ENCODE data around the gene RAB3GAP1.

RAB3GAP1 gene

GRCh38 chr2:135164431-135164830 lies 112.3 kb downstream of the RAB3GAP1 start:
- peak; percentile 91 for DNase-seq

GRCh38 chr2:135167273-135167672 lies 115.2 kb downstream of the RAB3GAP1 start:
- no peak for DNase-seq

GRCh38 chr2:135168204-135168856 lies 116.2 kb downstream of the RAB3GAP1 start:
- no peak for DNase-seq

- DNase-seq, result no peak
Measured at GRCh38 chr2:135169900-135170753, 118.0 kb downstream of the RAB3GAP1 start.

GRCh38 chr2:135174049-135174809 lies 122.1 kb downstream of the RAB3GAP1 start:
- no peak for DNase-seq

GRCh38 chr2:135174810-135175093 lies 122.7 kb downstream of the RAB3GAP1 start:
- no peak for DNase-seq

GRCh38 chr2:135175177-135175576 lies 123.1 kb downstream of the RAB3GAP1 start:
- no peak for DNase-seq

GRCh38 chr2:135179689-135180088 lies 127.6 kb downstream of the RAB3GAP1 start:
- DNase-seq, result no peak

GRCh38 chr2:135182190-135182589 lies 130.1 kb downstream of the RAB3GAP1 start:
- no peak for DNase-seq

GRCh38 chr2:135182601-135183000 lies 130.5 kb downstream of the RAB3GAP1 start:
- no peak for DNase-seq

GRCh38 chr2:135183822-135184221 lies 131.7 kb downstream of the RAB3GAP1 start:
- DNase-seq, result no peak

- DNase-seq, result no peak
Measured at GRCh38 chr2:135186054-135186453, 134.0 kb downstream of the RAB3GAP1 start.

- no peak for DNase-seq
Measured at GRCh38 chr2:135187270-135187669, 135.2 kb downstream of the RAB3GAP1 start.

- no peak for DNase-seq
Measured at GRCh38 chr2:135189148-135189547, 137.1 kb downstream of the RAB3GAP1 start.

GRCh38 chr2:135190799-135191198 lies 138.7 kb downstream of the RAB3GAP1 start:
- no peak for DNase-seq

GRCh38 chr2:135198481-135198880 lies 146.4 kb downstream of the RAB3GAP1 start:
- DNase-seq, result no peak

- DNase-seq, result no peak
Measured at GRCh38 chr2:135202751-135203150, 150.7 kb downstream of the RAB3GAP1 start.

GRCh38 chr2:135203944-135204343 lies 151.9 kb downstream of the RAB3GAP1 start:
- no peak for DNase-seq

- no peak for DNase-seq
Measured at GRCh38 chr2:135208016-135208415, 155.9 kb downstream of the RAB3GAP1 start.

- no peak for DNase-seq
Measured at GRCh38 chr2:135212757-135213156, 160.7 kb downstream of the RAB3GAP1 start.

GRCh38 chr2:135218426-135218825 lies 166.3 kb downstream of the RAB3GAP1 start:
- DNase-seq, result no peak

- no peak for DNase-seq
Measured at GRCh38 chr2:135219226-135219625, 167.1 kb downstream of the RAB3GAP1 start.
